ENCODE results near the gene MUCL3. TPM values are rescaled to one million over a fixed set of nuclear protein-coding genes. Genes with fewer than 3 reads are reported as not detected.
"Not testable (repeated sequence)": the region's sequence is repeated elsewhere in the genome, so short reads cannot be mapped to it uniquely, and the experiment has no call there.

MUCL3 gene
- total and polyA plus RNA-seq, 10 of the 15 experiments (the other 5 are each of a cell fraction or from before 2014, with no cell fraction given): 0.03 to 1.4 (median 0.61) TPM

- Histone ChIP-seq H3K4me3 (no peak overlapping the region), H3K9me3 (replicated peaks; ENCODE audit: control insufficient read depth, insufficient read depth, low read length) (no peaks in the 10 kb centered on the region), H3K9ac (ENCODE audit: control insufficient read depth, insufficient read depth, low read length) (no peak overlapping the region), H3K27me3 (replicated peaks in 1 of 2; ENCODE audit: control insufficient read depth in 2 of 2, insufficient read depth in 2 of 2, low read length in 1 of 2) (no peaks in the 10 kb centered on the region), H4K20me1 (ENCODE audit: control insufficient read depth, insufficient read depth) (no peaks in the 10 kb centered on the region), H3K4me1 (ENCODE audit: control insufficient read depth, insufficient read depth, low read length) (no peaks in the 10 kb centered on the region), H3K27ac (ENCODE audit: control insufficient read depth, insufficient read depth) (no peak overlapping the region), H2AFZ (ENCODE audit: control insufficient read depth, low read depth, low read length) (no peak overlapping the region), H3K4me2 (ENCODE audit: control insufficient read depth, insufficient read depth) (no peak overlapping the region), H3K36me3 (ENCODE audit: control insufficient read depth in 2 of 2, insufficient read depth in 2 of 2, low read length in 1 of 2) (peaks cover 10 to 20% of the 10 kb centered on the region in 2 experiments; a peak in 3 of 4 replicates), H3K79me2 (ENCODE audit: control insufficient read depth, insufficient read depth, low read length) (no peaks in the 10 kb centered on the region)
- CTCF ChIA-PET: interaction anchor here (1.4 to 2.2 kb wide), 2 partner anchors 10 to 161 kb away, joined by 5 to 13 read pairs; no protein-coding TSS in a partner anchor
- no TSS peak for BruUV-seq (replicated peaks)
- in situ Hi-C loops (cut with MboI): no loop called here
- no peak for DNase-seq (ENCODE audit: low read depth, low spot score)
- RAD21 ChIA-PET (ENCODE audit: unreplicated experiment): interaction anchor here (0.7 kb wide), 1 partner anchor 95 kb away, joined by 5 read pairs; no protein-coding TSS in a partner anchor
- no peak for ATAC-seq
- POLR2A ChIA-PET: no interaction called here
- no peak for TF ChIP-seq STAT3 (IDR thresholded peaks at IDR 0.05; ENCODE audit: low read depth, low read length)
- TF ChIP-seq FOS (IDR thresholded peaks at IDR 0.05; ENCODE audit: borderline replicate concordance, extremely low read depth, insufficient read length): no peak
- TF ChIP-seq NFYB (IDR thresholded peaks at IDR 0.05; ENCODE audit: insufficient read depth, low read depth, low read length): no peak
- no peak for TF ChIP-seq CBX3 (IDR thresholded peaks at IDR 0.05; ENCODE audit: borderline replicate concordance, low read depth)
- TF ChIP-seq ATF3 (IDR thresholded peaks at IDR 0.05; ENCODE audit: borderline replicate concordance, extremely low read depth, low read depth, low read length): no peak
- TF ChIP-seq JUNB (IDR thresholded peaks at IDR 0.05): no peak
- TF ChIP-seq KLF5 (IDR thresholded peaks at IDR 0.05; ENCODE audit: partially characterized antibody): no peak
- no peak for TF ChIP-seq BCLAF1 (IDR thresholded peaks at IDR 0.05)
- 91% methylated on average over 4 of the region's 4 CpGs for WGBS (ENCODE audit: insufficient coverage, insufficient replicate concordance, low lambda C conversion rate, missing lambda C conversion rate)
- FAIRE-seq: no peak
- intact Hi-C loops (cut with micrococcal nuclease; ENCODE audit: unreplicated experiment): no loop called here
- SMC1A ChIA-PET (ENCODE audit: uncharacterized antibody, unreplicated experiment): interaction anchor here (0.9 to 1.2 kb wide), 2 partner anchors 11 to 149 kb away, joined by 3 read pairs; no protein-coding TSS in a partner anchor
Observed at GRCh38 chr6:30926644-30927043, 14.1 kb upstream of the MUCL3 start.

- WGBS (ENCODE audit: insufficient coverage, insufficient replicate concordance, low lambda C conversion rate, missing lambda C conversion rate): 81% methylated on average over 2 of the region's 3 CpGs
- H3K36me3 ChIP-seq (ENCODE audit: control insufficient read depth in 2 of 2, insufficient read depth in 2 of 2, low read length in 1 of 2): peaks cover 10 to 17% of the 10 kb centered on the region in 2 experiments; a peak in 3 of 4 replicates
- SMC1A ChIA-PET (ENCODE audit: uncharacterized antibody, unreplicated experiment): interaction anchor here (0.9 to 1.2 kb wide), 2 partner anchors 12 to 149 kb away, joined by 3 read pairs; no protein-coding TSS in a partner anchor
- H2AFZ ChIP-seq (ENCODE audit: control insufficient read depth, low read depth, low read length); H3K27me3 ChIP-seq (replicated peaks in 1 of 2; ENCODE audit: control insufficient read depth in 2 of 2, insufficient read depth in 2 of 2, low read length in 1 of 2); H3K9me3 ChIP-seq (replicated peaks; ENCODE audit: control insufficient read depth, insufficient read depth, low read length); intact Hi-C loops (cut with micrococcal nuclease; ENCODE audit: unreplicated experiment); H4K20me1 ChIP-seq (ENCODE audit: control insufficient read depth, insufficient read depth); H3K79me2 ChIP-seq (ENCODE audit: control insufficient read depth, insufficient read depth, low read length); H3K4me3 ChIP-seq; FAIRE-seq; H3K9ac ChIP-seq (ENCODE audit: control insufficient read depth, insufficient read depth, low read length); H3K4me2 ChIP-seq (ENCODE audit: control insufficient read depth, insufficient read depth); H3K27ac ChIP-seq (ENCODE audit: control insufficient read depth, insufficient read depth); in situ Hi-C loops (cut with MboI); BruUV-seq (replicated peaks); H3K4me1 ChIP-seq (ENCODE audit: control insufficient read depth, insufficient read depth, low read length); DNase-seq (ENCODE audit: low read depth, low spot score); ATAC-seq: not testable (repeated sequence)
- RAD21 ChIA-PET (ENCODE audit: unreplicated experiment): interaction anchor here (0.6 to 0.7 kb wide), 2 partner anchors 95 to 689 kb away, joined by 3 to 5 read pairs; no protein-coding TSS in a partner anchor
- POLR2A ChIA-PET: interaction anchor here (0.7 kb wide), 2 partner anchors 8 to 67 kb away, joined by 5 to 7 read pairs; no protein-coding TSS in a partner anchor
- CTCF ChIA-PET: interaction anchor here (1.4 to 2.2 kb wide), 2 partner anchors 11 to 160 kb away, joined by 5 to 13 read pairs; no protein-coding TSS in a partner anchor
Observed at GRCh38 chr6:30927080-30927479, 13.7 kb upstream of the MUCL3 start.
